OCI-LY3 (cell line): Measurements from ENCODE around the gene NPIPA2.
"Not testable (repeated sequence)": the region's sequence is repeated elsewhere in the genome, so short reads cannot be mapped to it uniquely, and the experiment has no call there.

Source experiments
- CTCF ChIP-seq: fragments of 200-600, 300-600 bp; sonication (generic); IDR thresholded peaks from 2 replicates; pipeline ENCODE4 v1.5.1; 2014; ENCODE audit warnings: antibody characterized with exemption, low read length, low read depth
- EZH2phosphoT487 ChIP-seq: fragments of 200-600 bp; shearing (Covaris generic); IDR thresholded peaks from 2 replicates; pipeline ENCODE4 v1.6.1; 2018; ENCODE audit warnings: antibody characterized with exemption, mixed run types, low read depth

- not testable (repeated sequence) for TF ChIP-seq CTCF, EZH2phosphoT487
Observed at GRCh38 chr16:14779368-14779877, 37.1 kb downstream of the NPIPA2 start.
